GDM1 (cell line): ENCODE results near the gene APBB1.

Source experiments
- DNase-seq: peaks from one replicate; lab custom pipeline; 2025; lab: John Stamatoyannopoulos, UW

The APBB1 gene

GRCh38 chr11:6419009-6419631 lies at the start of gene APBB1:
Gene APBB1, minus strand, starts transcription at chr11:6419094. Its CDS starts 7,747 bp downstream, at chr11:6411347.
- no peak for DNase-seq

GRCh38 chr11:6459099-6459450 lies 40.2 kb upstream of the APBB1 start:
- no peak for DNase-seq

GRCh38 chr11:6458352-6459098 lies 39.6 kb upstream of the APBB1 start:
- DNase-seq: no peak

- no peak for DNase-seq
Observed at GRCh38 chr11:6457581-6458320, 38.9 kb upstream of the APBB1 start.

- no peak for DNase-seq
Observed at GRCh38 chr11:6456361-6457073, 37.6 kb upstream of the APBB1 start.

- no peak for DNase-seq
Observed at GRCh38 chr11:6455070-6455469, 36.2 kb upstream of the APBB1 start.

- no peak for DNase-seq
Observed at GRCh38 chr11:6453152-6453551, 34.3 kb upstream of the APBB1 start.

- no peak for DNase-seq
Observed at GRCh38 chr11:6452219-6452618, 33.3 kb upstream of the APBB1 start.

- DNase-seq: no peak
Observed at GRCh38 chr11:6448574-6448973, 29.7 kb upstream of the APBB1 start.

GRCh38 chr11:6443269-6444003 lies 24.5 kb upstream of the APBB1 start:
- peak; percentile 25 for DNase-seq

- no peak for DNase-seq
Observed at GRCh38 chr11:6442441-6442840, 23.5 kb upstream of the APBB1 start.

- no peak for DNase-seq
Observed at GRCh38 chr11:6440906-6441358, 22.0 kb upstream of the APBB1 start, which contains the start of gene HPX. Gene HPX, minus strand, starts transcription at chr11:6440987. Its CDS starts 24 bp downstream, at chr11:6440963.

GRCh38 chr11:6438979-6439571 lies 20.2 kb upstream of the APBB1 start:
- peak; percentile 41 for DNase-seq

- DNase-seq: peak; percentile 39
Observed at GRCh38 chr11:6437993-6438392, 19.1 kb upstream of the APBB1 start.

- no peak for DNase-seq
Observed at GRCh38 chr11:6437423-6437822, 18.5 kb upstream of the APBB1 start.

- DNase-seq: no peak
Observed at GRCh38 chr11:6433998-6434660, 15.2 kb upstream of the APBB1 start.

GRCh38 chr11:6431861-6432260 lies 13.0 kb upstream of the APBB1 start:
- no peak for DNase-seq

- no peak for DNase-seq
Observed at GRCh38 chr11:6427516-6427915, 8.6 kb upstream of the APBB1 start.

- DNase-seq: no peak
Observed at GRCh38 chr11:6420677-6421076, 1.8 kb upstream of the APBB1 start.

GRCh38 chr11:6418557-6419008 lies 311 bp downstream of the APBB1 start:
- no peak for DNase-seq
